Measurements from ENCODE around the gene SYNDIG1. TPM values are rescaled to one million over a fixed set of nuclear protein-coding genes. Genes with fewer than 3 reads are reported as not detected.

SYNDIG1 gene
- total RNA-seq, 1 experiment from 2014 or later, result not detected

DNA sequence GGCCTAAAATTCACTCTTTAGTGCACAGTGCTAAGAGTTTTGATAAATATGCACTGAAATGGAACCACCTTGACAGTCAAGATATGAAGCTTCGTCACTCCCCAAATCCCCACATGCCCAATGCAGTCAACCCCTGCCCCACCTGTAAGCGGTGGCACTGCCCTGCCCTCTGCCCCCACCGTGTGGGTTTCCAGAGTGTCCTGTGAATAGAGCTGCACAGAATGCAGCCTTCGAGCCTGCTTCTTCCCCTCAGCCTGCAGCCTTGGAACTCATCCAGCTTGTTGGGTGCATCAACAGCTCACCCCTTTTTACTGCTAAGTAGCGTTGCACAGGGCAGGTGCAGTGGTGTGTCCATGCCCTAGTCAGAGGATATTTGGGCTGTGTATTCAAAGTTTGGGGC is 216.3 kb downstream of the SYNDIG1 start:
- Mint-ChIP-seq H3K27ac (ENCODE audit: unreplicated experiment) (no peak overlapping the region), H3K27me3 (ENCODE audit: insufficient read depth, unreplicated experiment) (peaks cover 5% of the 10 kb centered on the region), H3K4me3 (ENCODE audit: unreplicated experiment) (no peak overlapping the region), H3K4me1 (ENCODE audit: low read depth, unreplicated experiment) (no peaks in the 10 kb centered on the region), H3K9me3 (ENCODE audit: unreplicated experiment) (no peaks in the 10 kb centered on the region), H3K36me3 (ENCODE audit: insufficient read depth, unreplicated experiment) (no peaks in the 10 kb centered on the region)
- Histone ChIP-seq H3K4me1 (no peaks in the 10 kb centered on the region), H3K27me3 (replicated peaks; ENCODE audit: control insufficient read depth, insufficient read depth, low read length) (0 out of 2 replicates have a peak, but pooled peaks cover 2% of the 10 kb centered on the region), H3K36me3 (ENCODE audit: control insufficient read depth, insufficient read depth, low read length) (no peaks in the 10 kb centered on the region), H3K4me3 (ENCODE audit: low read depth, low read length) (no peak overlapping the region), H3K9me3 (peaks cover 2% of the 10 kb centered on the region; the same call in 1 of the 2 replicates)
- intact Hi-C loops (cut with micrococcal nuclease; ENCODE audit: unreplicated experiment), result no loop called here
- DNase-seq, result no peak
- BruUV-seq (replicated peaks), result no TSS peak
- ChIA-PET POLR2A (no interaction called here), CTCF (interaction anchor here (0.9 kb wide), 1 partner anchor 19 kb away, joined by 3 read pairs; no protein-coding TSS in a partner anchor)
- TF ChIP-seq, protein P1, sequence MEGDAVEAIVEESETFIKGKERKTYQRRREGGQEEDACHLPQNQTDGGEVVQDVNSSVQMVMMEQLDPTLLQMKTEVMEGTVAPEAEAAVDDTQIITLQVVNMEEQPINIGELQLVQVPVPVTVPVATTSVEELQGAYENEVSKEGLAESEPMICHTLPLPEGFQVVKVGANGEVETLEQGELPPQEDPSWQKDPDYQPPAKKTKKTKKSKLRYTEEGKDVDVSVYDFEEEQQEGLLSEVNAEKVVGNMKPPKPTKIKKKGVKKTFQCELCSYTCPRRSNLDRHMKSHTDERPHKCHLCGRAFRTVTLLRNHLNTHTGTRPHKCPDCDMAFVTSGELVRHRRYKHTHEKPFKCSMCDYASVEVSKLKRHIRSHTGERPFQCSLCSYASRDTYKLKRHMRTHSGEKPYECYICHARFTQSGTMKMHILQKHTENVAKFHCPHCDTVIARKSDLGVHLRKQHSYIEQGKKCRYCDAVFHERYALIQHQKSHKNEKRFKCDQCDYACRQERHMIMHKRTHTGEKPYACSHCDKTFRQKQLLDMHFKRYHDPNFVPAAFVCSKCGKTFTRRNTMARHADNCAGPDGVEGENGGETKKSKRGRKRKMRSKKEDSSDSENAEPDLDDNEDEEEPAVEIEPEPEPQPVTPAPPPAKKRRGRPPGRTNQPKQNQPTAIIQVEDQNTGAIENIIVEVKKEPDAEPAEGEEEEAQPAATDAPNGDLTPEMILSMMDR (IDR thresholded peaks at IDR 0.05; ENCODE audit: insufficient read depth in 1 of 2, low read depth in 1 of 2, low read length in 1 of 2, severe bottlenecking in 1 of 2, unreplicated experiment in 1 of 2), result no peak

DNA sequence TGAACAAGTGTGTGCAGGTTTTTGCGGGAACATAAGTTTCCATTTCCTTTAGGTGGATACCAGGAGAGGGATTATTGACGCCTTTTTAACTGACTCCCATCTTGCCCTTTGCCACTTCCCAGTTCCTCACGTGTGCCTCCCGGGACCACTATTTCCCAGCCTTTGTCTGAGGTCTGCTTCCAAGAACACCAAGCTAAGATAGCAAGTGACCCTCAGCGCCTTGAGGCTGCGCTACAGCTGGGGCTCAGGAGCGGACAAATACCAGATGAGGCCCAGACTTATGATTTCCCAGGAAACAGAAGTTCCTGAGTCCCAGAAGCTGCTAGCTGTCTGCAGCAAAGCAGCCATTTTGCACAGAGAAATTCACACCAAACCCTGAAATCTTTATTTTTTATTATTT is 216.7 kb downstream of the SYNDIG1 start:
- H3K27ac Mint-ChIP-seq (ENCODE audit: unreplicated experiment), result no peak overlapping the region
- intact Hi-C loops (cut with micrococcal nuclease; ENCODE audit: unreplicated experiment), result no loop called here
- no peaks in the 10 kb centered on the region for H3K36me3 Mint-ChIP-seq (ENCODE audit: insufficient read depth, unreplicated experiment)
- H3K9me3 ChIP-seq, result peaks cover 2% of the 10 kb centered on the region; the same call in 1 of the 2 replicates
- H3K4me1 Mint-ChIP-seq (ENCODE audit: low read depth, unreplicated experiment), result no peaks in the 10 kb centered on the region
- no peaks in the 10 kb centered on the region for H3K4me1 ChIP-seq
- no peak for DNase-seq
- no peak overlapping the region for H3K4me3 Mint-ChIP-seq (ENCODE audit: unreplicated experiment)
- CTCF ChIA-PET, result interaction anchor here (0.9 kb wide), 1 partner anchor 20 kb away, joined by 3 read pairs; no protein-coding TSS in a partner anchor
- POLR2A ChIA-PET, result no interaction called here
- H3K27me3 Mint-ChIP-seq (ENCODE audit: insufficient read depth, unreplicated experiment), result peaks cover 5% of the 10 kb centered on the region
- no peaks in the 10 kb centered on the region for H3K36me3 ChIP-seq (ENCODE audit: control insufficient read depth, insufficient read depth, low read length)
- H3K4me3 ChIP-seq (ENCODE audit: low read depth, low read length), result no peak overlapping the region
- BruUV-seq (replicated peaks), result no TSS peak
- TF ChIP-seq, protein P1 (IDR thresholded peaks at IDR 0.05; ENCODE audit: insufficient read depth in 1 of 2, low read depth in 1 of 2, low read length in 1 of 2, severe bottlenecking in 1 of 2, unreplicated experiment in 1 of 2), result no peak
- no peaks in the 10 kb centered on the region for H3K9me3 Mint-ChIP-seq (ENCODE audit: unreplicated experiment)
- 0 out of 2 replicates have a peak, but pooled peaks cover 2% of the 10 kb centered on the region for H3K27me3 ChIP-seq (replicated peaks; ENCODE audit: control insufficient read depth, insufficient read depth, low read length)

DNA sequence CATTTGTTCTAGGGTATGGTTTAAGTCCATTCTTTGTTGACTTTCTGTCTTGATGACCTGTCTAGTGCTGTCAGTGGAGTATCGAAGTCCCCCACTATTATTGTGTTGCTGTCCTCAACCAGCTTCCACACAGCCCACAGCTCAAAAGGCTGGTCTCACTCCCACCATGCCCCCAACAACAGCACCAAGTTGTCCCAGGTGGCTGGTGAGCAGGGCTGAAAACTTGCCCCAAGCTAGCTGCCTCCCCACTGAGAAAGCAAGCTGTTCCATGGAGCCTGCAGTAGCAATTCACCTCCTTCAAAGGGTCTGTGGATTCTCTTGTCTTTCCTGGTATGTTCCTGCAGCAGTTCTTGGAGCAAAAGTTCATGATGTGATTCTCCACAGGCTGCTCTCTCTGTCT is 221.0 kb downstream of the SYNDIG1 start:
- no peaks in the 10 kb centered on the region for H3K4me1 ChIP-seq
- H3K27ac Mint-ChIP-seq (ENCODE audit: unreplicated experiment), result no peak overlapping the region
- H3K27me3 Mint-ChIP-seq (ENCODE audit: insufficient read depth, unreplicated experiment), result peaks cover 12% of the 10 kb centered on the region
- no peaks in the 10 kb centered on the region for H3K36me3 ChIP-seq (ENCODE audit: control insufficient read depth, insufficient read depth, low read length)
- 0 out of 2 replicates have a peak, but pooled peaks cover 2% of the 10 kb centered on the region for H3K27me3 ChIP-seq (replicated peaks; ENCODE audit: control insufficient read depth, insufficient read depth, low read length)
- ChIA-PET POLR2A (no interaction called here), CTCF (no interaction called here)
- H3K4me3 ChIP-seq (ENCODE audit: low read depth, low read length), result no peak overlapping the region
- no peaks in the 10 kb centered on the region for H3K4me1 Mint-ChIP-seq (ENCODE audit: low read depth, unreplicated experiment)
- no peaks in the 10 kb centered on the region for H3K9me3 Mint-ChIP-seq (ENCODE audit: unreplicated experiment)
- H3K4me3 Mint-ChIP-seq (ENCODE audit: unreplicated experiment), result no peak overlapping the region
- DNase-seq, result no peak
- no TSS peak for BruUV-seq (replicated peaks)
- intact Hi-C loops (cut with micrococcal nuclease; ENCODE audit: unreplicated experiment), result no loop called here
- H3K9me3 ChIP-seq, result peaks cover 2% of the 10 kb centered on the region; the same call in 1 of the 2 replicates
- TF ChIP-seq, protein P1 (IDR thresholded peaks at IDR 0.05; ENCODE audit: insufficient read depth in 1 of 2, low read depth in 1 of 2, low read length in 1 of 2, severe bottlenecking in 1 of 2, unreplicated experiment in 1 of 2), result no peak
- H3K36me3 Mint-ChIP-seq (ENCODE audit: insufficient read depth, unreplicated experiment), result no peaks in the 10 kb centered on the region
